ENCODE data around the gene GFER.

DNA sequence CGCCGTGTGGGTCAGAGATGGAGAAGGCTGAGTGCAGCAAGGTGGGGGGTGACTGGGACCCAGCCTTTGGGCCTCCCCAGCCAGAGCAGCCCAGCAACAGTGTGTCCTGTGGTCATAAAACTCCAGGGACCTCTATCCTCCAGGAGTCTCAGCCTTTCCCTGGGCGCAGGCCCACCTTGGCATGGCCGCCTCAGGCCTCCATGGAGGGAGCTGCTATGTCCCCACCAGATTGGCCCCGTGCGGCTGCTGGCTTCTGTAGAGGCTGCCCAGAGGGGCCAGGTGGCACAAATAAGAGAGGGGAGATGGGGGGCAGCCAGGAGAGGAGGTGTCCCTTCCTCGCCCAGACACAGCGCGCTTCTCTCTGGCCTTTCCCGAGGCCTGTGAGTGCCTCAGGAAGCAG lies 3.2 kb downstream of the GFER start:
- no peak for TF ChIP-seq CEBPB (IDR thresholded peaks at IDR 0.05)
- TF ChIP-seq, protein P1, sequence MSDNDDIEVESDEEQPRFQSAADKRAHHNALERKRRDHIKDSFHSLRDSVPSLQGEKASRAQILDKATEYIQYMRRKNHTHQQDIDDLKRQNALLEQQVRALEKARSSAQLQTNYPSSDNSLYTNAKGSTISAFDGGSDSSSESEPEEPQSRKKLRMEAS (IDR thresholded peaks at IDR 0.05) = no peak

Data from Ishikawa (cell line).